ENCODE results near the gene NELFA.

The NELFA gene

DNA sequence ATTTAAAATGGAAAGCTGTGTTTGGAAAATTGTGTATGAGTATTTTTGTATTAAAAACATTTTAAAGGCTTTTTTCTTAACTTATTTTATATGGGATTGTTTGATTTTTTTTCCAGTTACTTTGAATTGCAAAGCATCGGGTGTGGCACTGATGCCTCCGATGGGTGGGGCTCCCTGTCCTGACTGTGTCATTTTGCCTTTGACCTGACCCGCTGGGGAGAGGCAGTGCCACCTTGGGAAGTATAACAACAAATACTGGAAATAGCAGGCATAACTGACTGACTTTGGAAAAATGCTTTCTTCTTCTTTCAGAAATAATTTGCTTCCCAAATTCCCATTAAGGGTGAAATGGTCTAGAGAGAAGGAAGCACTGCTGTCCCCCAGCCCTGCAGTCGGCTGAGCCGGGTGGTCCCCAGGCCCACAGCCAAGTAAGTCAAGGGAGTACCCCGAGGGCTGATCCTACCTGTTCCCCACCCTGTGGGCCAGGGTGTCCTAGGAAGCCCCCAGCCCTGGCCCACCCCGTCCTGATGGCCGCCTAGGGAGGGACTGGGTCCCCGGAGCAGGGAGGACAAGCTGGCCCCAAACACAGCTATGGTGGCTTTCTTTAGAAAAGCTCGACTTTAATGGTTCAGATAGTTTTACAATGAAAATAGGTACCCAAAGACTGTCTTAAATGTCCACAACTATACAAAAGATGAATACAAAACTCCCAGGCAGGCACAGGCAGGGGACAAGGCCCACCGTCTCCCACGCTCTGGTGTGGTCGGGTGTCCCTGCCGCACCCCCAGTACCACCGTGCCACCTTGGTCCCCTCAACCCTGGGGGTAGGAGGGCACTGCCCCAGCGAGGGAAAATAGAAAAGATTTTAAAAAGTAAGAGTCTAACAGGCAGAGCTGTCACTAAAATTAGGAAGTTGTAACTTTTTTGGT is 26.4 kb downstream of the NELFA start:
- TF ChIP-seq, protein P1, sequence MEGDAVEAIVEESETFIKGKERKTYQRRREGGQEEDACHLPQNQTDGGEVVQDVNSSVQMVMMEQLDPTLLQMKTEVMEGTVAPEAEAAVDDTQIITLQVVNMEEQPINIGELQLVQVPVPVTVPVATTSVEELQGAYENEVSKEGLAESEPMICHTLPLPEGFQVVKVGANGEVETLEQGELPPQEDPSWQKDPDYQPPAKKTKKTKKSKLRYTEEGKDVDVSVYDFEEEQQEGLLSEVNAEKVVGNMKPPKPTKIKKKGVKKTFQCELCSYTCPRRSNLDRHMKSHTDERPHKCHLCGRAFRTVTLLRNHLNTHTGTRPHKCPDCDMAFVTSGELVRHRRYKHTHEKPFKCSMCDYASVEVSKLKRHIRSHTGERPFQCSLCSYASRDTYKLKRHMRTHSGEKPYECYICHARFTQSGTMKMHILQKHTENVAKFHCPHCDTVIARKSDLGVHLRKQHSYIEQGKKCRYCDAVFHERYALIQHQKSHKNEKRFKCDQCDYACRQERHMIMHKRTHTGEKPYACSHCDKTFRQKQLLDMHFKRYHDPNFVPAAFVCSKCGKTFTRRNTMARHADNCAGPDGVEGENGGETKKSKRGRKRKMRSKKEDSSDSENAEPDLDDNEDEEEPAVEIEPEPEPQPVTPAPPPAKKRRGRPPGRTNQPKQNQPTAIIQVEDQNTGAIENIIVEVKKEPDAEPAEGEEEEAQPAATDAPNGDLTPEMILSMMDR (IDR thresholded peaks at IDR 0.05; ENCODE audit: borderline replicate concordance, insufficient read depth, low read depth, low read length): no peak

GRCh38 chr4:1981251-1982058 is 27.3 kb downstream of the NELFA start:
- TF ChIP-seq, protein P1 (IDR thresholded peaks at IDR 0.05; ENCODE audit: borderline replicate concordance, insufficient read depth, low read depth, low read length): no peak
- no peak overlapping the region for H3K4me3 ChIP-seq (ENCODE audit: low read depth, low read length)

More for the DNA sequence above, 26.4 kb downstream of the NELFA start:
- H3K4me3 ChIP-seq (ENCODE audit: low read depth, low read length): no peak overlapping the region

DNA sequence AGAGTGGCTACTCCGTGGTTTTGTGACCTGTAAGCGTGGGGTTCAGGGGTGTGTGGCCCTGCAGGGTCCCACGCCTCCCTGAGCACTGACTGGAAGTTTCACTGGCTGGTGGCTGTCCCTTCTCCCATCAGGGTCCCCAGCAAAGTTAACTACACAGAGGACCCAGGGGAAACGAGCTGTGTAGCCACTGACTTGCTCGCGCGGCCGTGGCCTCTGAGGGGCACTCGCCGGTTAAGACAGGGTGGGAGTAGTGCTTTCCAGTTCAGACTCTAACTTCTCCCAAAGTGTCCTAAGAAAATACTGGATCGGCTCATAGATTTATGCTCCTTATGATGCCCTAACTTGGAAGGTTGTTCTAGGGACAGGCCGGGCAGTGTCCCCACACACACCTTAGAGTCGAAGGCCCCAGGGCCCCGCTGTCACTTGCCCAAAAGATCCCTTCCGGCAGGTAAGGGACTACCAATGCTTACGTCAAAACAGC is 28.2 kb downstream of the NELFA start:
- H3K4me3 ChIP-seq (ENCODE audit: low read depth, low read length): no peak overlapping the region
- TF ChIP-seq, protein P1 (IDR thresholded peaks at IDR 0.05; ENCODE audit: borderline replicate concordance, insufficient read depth, low read depth, low read length): no peak

DNA sequence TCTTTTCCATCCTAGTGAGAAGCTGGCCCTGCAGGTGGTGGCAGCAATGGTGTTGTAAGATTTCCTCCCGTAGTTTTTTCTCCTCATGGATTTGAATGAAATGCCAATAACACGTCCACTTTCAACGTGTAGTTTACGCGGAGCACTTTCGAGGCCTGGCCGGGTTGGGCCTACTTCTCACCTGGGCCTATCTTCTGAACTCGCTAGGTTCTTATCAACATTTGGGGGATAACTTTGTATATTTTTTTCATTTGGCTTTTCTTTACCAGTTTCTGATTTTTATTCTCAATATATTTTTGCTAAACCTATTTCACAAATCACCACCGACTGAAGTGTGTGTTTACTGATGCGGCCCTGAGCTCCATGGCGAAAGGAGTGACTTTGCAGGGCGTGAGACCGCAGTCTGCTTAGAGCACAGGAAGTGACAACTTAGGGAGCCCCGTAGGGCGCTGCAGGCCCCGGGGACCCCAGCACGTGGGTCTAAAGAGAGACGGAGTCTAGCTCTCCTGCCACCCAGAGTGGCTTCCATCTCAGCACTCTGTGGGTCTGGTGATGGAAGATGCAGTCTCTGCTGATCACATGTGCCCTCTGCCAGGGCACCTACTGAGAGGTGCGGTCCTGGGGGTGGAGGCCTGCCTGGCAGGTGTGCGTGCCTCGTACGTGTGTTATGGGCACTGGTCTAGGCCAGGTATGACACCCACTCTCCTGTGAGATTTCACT is 29.1 kb downstream of the NELFA start:
- TF ChIP-seq, protein P1 (IDR thresholded peaks at IDR 0.05; ENCODE audit: borderline replicate concordance, insufficient read depth, low read depth, low read length): no peak

GRCh38 chr4:1978741-1979476 is 29.9 kb downstream of the NELFA start:
- no peak overlapping the region for H3K4me3 ChIP-seq (ENCODE audit: low read depth, low read length)
- TF ChIP-seq, protein P1 (IDR thresholded peaks at IDR 0.05; ENCODE audit: borderline replicate concordance, insufficient read depth, low read depth, low read length): no peak

More for the DNA sequence above, 29.1 kb downstream of the NELFA start:
- no peak overlapping the region for H3K4me3 ChIP-seq (ENCODE audit: low read depth, low read length)

DNA sequence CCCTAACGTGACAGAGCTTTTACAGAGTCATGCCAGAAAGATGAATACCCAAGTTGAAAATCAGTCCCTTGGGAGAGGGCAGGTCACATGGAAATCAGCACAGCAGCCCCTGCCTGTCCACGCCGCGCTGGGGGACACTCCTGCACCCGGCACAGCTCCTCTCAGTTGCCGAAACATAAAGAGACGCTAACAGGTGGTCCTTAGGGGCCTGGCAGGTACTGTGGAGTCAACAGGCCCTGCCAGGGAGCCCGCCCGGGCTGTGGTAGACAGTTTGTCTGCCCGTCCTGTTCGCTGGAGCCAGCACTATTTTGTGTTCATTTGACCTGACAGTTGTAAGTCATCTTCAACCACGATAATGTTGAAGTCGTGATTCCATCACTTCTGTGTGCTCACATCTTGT is 30.5 kb downstream of the NELFA start:
- TF ChIP-seq, protein P1 (IDR thresholded peaks at IDR 0.05; ENCODE audit: borderline replicate concordance, insufficient read depth, low read depth, low read length): no peak
- H3K4me3 ChIP-seq (ENCODE audit: low read depth, low read length): no peak overlapping the region

All from GM12875 (cell line).